ENCODE measurements around the gene CLDN10.
"Not testable (repeated sequence)": the region's sequence is repeated elsewhere in the genome, so short reads cannot be mapped to it uniquely, and the experiment has no call there.

CLDN10 gene

GRCh38 chr13:95541308-95541707 is 11.2 kb upstream of the CLDN10 start:
- DNase-seq (ENCODE audit: low spot score) = no peak

GRCh38 chr13:95541911-95542474 is 10.5 kb upstream of the CLDN10 start:
- DNase-seq (ENCODE audit: low spot score) = no peak

GRCh38 chr13:95544293-95544692 is 8.2 kb upstream of the CLDN10 start:
- no peak for DNase-seq (ENCODE audit: low spot score)

DNA sequence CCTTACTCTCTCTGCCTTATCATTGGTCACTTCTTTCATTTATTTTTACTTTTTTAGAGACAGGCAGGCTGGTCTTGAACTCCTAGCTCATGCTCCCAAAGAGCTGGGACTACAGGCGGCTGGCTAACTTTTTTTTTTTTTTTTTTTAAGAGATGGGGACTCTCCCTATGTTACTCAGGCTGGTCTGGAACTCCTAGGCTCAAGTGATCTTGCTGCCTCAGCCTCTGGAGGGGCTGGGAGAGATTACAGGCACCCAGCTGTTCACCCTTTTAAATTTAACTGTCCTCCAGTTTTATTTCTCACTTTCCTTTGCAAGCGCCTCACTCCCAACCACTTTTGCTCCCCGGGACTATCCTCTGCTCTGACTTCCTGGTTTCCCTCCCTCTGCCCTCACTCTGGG is 5.6 kb upstream of the CLDN10 start:
- DNase-seq (ENCODE audit: low spot score) = no peak

GRCh38 chr13:95547531-95548167 is 4.9 kb upstream of the CLDN10 start:
- no peak for DNase-seq (ENCODE audit: low spot score)

DNA sequence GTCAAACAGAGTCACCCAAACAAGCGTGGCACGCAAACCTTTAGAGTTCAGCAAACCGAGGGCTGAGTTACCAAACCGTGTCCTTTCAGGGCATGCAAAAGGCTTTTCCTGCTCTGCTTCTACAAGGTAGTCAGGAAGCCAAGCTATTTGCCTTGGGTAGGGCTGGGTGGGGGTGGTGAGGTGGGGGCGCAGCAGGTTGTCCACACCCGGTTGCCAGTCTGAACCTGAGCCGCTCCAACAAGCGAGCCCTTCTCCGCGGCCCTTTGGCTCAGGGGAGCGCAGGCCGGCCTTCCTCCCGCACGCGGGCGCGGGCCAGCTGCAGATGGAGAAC is 347 bp upstream of the CLDN10 start:
- no peak for DNase-seq (ENCODE audit: low spot score)

- no peak for DNase-seq (ENCODE audit: low spot score)
Observed at GRCh38 chr13:95553581-95554385, 1.3 kb downstream of the CLDN10 start.

- no peak for DNase-seq (ENCODE audit: low spot score)
Observed at GRCh38 chr13:95557013-95557412, 4.5 kb downstream of the CLDN10 start.

GRCh38 chr13:95559100-95559499 is 6.6 kb downstream of the CLDN10 start:
- DNase-seq (ENCODE audit: low spot score) = no peak

GRCh38 chr13:95560387-95560786 is 7.9 kb downstream of the CLDN10 start:
- no peak for DNase-seq (ENCODE audit: low spot score)

DNA sequence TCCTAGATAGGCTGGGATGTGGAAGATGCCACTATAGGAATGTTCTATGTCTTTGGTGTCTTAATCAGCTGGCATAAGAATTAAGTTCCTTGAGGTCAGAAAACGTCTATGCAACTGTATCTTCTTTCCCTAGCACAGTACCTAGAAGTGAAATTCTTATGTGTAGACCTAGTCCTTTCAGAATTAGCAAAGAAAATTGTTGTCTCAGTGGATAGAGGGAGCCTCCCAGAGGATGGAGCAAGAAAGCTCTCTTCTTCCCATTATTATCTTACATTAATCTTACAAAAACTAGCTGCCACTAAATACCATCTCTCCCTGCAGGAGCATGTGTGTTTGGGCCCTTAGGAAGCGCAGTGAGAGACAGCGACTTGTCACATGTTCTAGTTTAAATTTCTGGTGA is 11.6 kb downstream of the CLDN10 start:
- no peak for DNase-seq (ENCODE audit: low spot score)

GRCh38 chr13:95564733-95565291 is 12.3 kb downstream of the CLDN10 start:
- DNase-seq (ENCODE audit: low spot score) = no peak

DNA sequence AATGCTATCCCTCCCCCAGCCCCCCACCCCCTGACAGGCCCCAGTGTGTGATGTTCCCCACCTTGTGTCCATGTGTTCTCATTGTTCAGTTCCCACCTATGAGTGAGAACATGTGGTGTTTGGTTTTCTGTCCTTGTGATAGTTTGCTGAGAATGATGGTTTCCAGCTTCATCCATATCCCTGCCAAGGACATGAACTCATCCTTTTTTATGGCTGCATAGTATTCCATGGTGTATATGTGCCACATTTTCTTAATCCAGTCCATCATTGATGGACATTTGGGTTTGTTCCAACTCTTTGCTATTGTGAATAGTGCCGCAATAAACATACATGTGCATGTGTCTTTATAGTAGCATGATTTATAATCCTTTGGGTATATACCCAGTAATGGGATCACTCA is 13.2 kb downstream of the CLDN10 start:
- DNase-seq (ENCODE audit: low spot score) = not testable (repeated sequence)

DNA sequence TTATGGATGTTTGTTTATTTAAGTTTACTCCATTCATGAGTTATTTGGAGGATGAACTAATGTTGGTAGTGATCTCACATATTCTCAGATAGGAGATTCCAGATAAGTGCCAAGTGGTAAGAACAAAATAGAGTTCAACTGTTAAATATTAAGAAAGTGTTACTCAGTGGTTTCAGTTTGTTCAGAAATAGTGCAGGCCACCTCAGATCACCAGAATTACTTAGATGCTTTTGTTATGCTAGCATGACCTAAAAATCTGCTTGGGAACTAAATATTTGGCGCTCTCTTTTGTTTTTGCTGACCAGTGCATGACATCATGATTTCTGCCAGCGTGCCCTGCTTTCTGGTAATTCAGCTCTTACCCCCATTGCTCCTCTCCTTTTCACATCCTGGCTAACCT is 15.6 kb downstream of the CLDN10 start:
- no peak for DNase-seq (ENCODE audit: low spot score)

GRCh38 chr13:95570016-95570415 is 17.5 kb downstream of the CLDN10 start:
- no peak for DNase-seq (ENCODE audit: low spot score)

DNA sequence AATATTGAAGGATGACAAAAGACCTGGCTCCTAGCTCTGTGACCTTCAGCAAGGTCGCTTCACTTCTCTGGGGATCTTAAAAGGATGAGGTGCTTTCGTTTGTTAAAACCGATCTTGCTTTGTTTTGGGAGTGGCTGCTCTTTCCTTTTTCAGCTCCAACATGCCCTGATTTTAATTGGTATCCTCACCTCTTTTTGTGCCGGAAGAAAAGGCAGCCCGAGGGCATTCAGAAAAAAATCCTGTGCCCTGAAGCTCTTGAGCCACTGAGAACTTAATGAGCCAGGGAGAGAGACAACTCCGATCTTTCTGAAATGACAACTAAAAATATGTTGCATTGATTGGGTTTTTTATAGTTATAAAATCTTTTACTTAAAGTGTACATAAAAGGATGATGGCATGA is 19.4 kb downstream of the CLDN10 start:
- DNase-seq (ENCODE audit: low spot score) = no peak

GRCh38 chr13:95573221-95573620 is 20.7 kb downstream of the CLDN10 start:
- no peak for DNase-seq (ENCODE audit: low spot score)

DNA sequence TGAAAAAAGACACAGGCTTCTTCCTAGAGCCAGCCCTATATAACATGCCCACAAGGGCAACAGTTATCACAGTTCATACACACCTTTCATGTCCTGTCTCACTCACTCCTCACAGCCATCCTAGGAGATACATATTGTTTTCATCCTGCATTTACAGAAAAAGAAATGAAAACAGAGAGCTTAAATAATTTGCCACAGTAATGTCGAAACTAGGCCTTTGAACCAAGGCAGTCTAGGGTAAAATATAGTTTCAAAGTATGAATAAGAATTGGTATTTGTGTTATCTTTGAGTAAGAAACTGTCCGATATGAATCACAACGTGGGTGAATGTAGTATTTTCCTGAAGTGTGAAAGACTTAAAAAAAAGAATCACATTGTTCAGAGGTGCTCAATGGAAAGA is 26.8 kb downstream of the CLDN10 start:
- no peak for DNase-seq (ENCODE audit: low spot score)

DNA sequence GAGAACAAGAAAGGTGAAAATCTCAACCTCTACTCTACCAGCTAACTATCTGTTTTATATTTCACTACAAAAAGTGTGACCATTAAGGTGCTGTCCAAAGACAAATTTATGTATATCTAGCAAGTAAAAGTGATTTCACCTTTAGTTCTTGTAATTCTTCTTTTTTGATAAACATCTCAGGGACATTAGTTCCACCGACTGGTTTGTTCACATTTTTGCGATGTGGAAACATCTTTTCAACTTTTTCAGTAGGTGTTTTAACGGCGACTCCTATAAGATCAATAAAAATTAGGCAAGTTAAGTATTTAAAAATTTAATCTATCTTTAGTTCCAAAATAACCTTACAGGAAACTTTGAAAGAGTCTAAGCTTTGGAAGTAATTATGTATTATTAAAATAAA is 33.3 kb downstream of the CLDN10 start:
- DNase-seq (ENCODE audit: low spot score) = no peak

DNA sequence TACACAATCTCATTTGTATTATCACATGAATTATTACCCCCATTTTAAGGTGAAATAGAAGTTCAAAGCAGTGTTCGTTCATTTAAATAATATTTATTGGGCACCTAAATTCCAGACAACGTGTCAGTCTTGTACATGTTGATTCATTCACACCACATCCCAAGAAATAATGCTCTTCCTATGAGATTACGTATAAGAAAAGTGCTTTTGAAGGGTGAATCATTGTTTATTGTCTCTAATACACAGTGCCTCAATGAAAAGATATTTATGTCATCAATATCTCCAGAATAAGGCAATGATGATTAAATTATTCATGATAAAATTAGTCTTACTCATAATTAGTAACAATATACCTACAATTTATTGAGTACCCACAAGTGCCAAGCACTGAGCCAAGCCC is 35.6 kb downstream of the CLDN10 start:
- no peak for DNase-seq (ENCODE audit: low spot score)

GRCh38 chr13:95588721-95589120 is 36.2 kb downstream of the CLDN10 start:
- DNase-seq (ENCODE audit: low spot score) = no peak

DNA sequence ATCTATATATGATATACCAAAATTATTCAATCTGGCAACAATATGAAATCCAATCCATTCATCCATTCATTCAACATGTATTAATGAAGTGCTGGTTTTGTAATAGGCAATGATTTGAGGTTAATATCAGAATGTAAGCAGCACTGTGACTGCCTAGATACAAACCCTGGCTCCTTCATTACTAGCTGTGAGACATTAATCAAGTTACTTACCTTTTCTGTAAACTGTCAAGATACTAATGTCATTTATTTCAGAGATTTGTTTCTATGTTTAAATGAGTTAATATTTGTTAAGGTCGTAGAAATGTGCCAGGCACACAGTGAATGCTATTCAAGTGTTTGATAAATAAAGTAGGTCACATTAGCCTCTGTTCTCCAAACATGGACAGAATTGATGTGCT is 40.9 kb downstream of the CLDN10 start:
- no peak for DNase-seq (ENCODE audit: low spot score)

- DNase-seq (ENCODE audit: low spot score) = no peak
Observed at GRCh38 chr13:95596701-95597100, 44.2 kb downstream of the CLDN10 start.
